Keratinocyte (primary cell): ENCODE measurements around the gene ANKDD1B. TPM values are rescaled to one million over a fixed set of nuclear protein-coding genes. Genes with fewer than 3 reads are reported as not detected.

Experiments
- DNase-seq: peaks from one replicate; pipeline ENCODE4 v3.0.0-alpha.2; 2011; ENCODE audit warnings: low read depth, missing footprints, low spot score
- FAIRE-seq: peaks from 2 replicates; lab custom pipeline; 2011; peaks lifted over from hg19 to GRCh38; lab: Jason Lieb, UNC
- H2AFZ ChIP-seq: 2 replicates; pipeline ENCODE4 v1.6.0; 2012; ENCODE audit warnings: low read length, control low read depth, inconsistent platforms; ENCODE audit not compliant: control insufficient read depth
- H3K27ac ChIP-seq: 2 replicates; pipeline ENCODE4 v1.5.1; 2011; ENCODE audit warnings: low read length; ENCODE audit not compliant: control insufficient read depth, insufficient read depth
- H3K27me3 ChIP-seq: 3 replicates; pipeline ENCODE4 v1.6.0; 2011; ENCODE audit warnings: low read length; ENCODE audit not compliant: control insufficient read depth, insufficient read depth; ENCODE audit errors: extremely low read depth
- H3K36me3 ChIP-seq, 2 experiments: 2 replicates in 1 of 2; 3 replicates in 1 of 2; pipeline ENCODE4 v1.5.1; 2011; ENCODE audit warnings: low read length in 2 of 2, mild to moderate bottlenecking in 1 of 2; ENCODE audit not compliant: control insufficient read depth in 2 of 2, insufficient read depth in 2 of 2; ENCODE audit errors: extremely low read depth in 1 of 2
- H3K4me1 ChIP-seq: 3 replicates; pipeline ENCODE4 v1.5.1; 2011; ENCODE audit warnings: low read length; ENCODE audit not compliant: control insufficient read depth, insufficient read depth; ENCODE audit errors: extremely low read depth
- H3K4me2 ChIP-seq: 3 replicates; pipeline ENCODE4 v1.6.0; 2011; ENCODE audit warnings: low read depth, low read length; ENCODE audit not compliant: control insufficient read depth, insufficient read depth; ENCODE audit errors: extremely low read depth
- H3K4me3 ChIP-seq, 3 experiments: fragments of 200-600 bp in 1 of 3; sonication (generic) in 1 of 3; 2 replicates in 2 of 3; 3 replicates in 1 of 3; pipeline ENCODE4 v1.5.1; 2011 to 2016; ENCODE audit warnings: low read length in 3 of 3, mild to moderate bottlenecking in 3 of 3, control low read depth in 2 of 3, inconsistent platforms in 1 of 3, low read depth in 1 of 3, mixed read lengths in 1 of 3, mixed run types in 1 of 3, moderate library complexity in 1 of 3; ENCODE audit not compliant: control insufficient read depth in 2 of 3, insufficient read depth in 2 of 3; ENCODE audit errors: extremely low read depth in 1 of 3
- H3K79me2 ChIP-seq: 2 replicates; pipeline ENCODE4 v1.6.0; 2012; ENCODE audit warnings: low read length; ENCODE audit not compliant: control insufficient read depth, insufficient read depth
- H3K9ac ChIP-seq: 3 replicates; pipeline ENCODE4 v1.6.0; 2011; ENCODE audit warnings: low read length; ENCODE audit not compliant: control insufficient read depth, insufficient read depth; ENCODE audit errors: extremely low read depth
- H3K9me1 ChIP-seq: 3 replicates; pipeline ENCODE4 v1.6.0; 2011; ENCODE audit warnings: low read length; ENCODE audit not compliant: control insufficient read depth, insufficient read depth; ENCODE audit errors: extremely low read depth
- H3K9me3 ChIP-seq: 2 replicates; pipeline ENCODE4 v1.5.1; 2012; ENCODE audit warnings: low read depth, low read length; ENCODE audit not compliant: control insufficient read depth
- H4K20me1 ChIP-seq: 3 replicates; pipeline ENCODE4 v1.6.0; 2011; ENCODE audit warnings: low read length; ENCODE audit not compliant: control insufficient read depth, insufficient read depth; ENCODE audit errors: extremely low read depth
- EZH2 ChIP-seq: IDR thresholded peaks from one replicate; pipeline ENCODE4 v1.6.1; 2012; ENCODE audit warnings: inconsistent platforms, mild to moderate bottlenecking, low read length, moderate library complexity
- dilution Hi-C: fragments of 300-500 bp; cut with MboI; formaldehyde crosslinking; loops from one replicate; pipeline ENCODE4 v1.7.0; 2020; ENCODE audit warnings: low sequenced_read_pairs; ENCODE audit not compliant: extremely low pct_ligation_motif_present
- polyA plus RNA-seq, 5 experiments: library from polyadenylated mRNA; depleted of rRNA in 3 of 5; stranded (reverse) in 3 of 5; stranded (forward) in 1 of 5; unstranded in 1 of 5; fragments of >200 nt; gene quantifications; 1 replicate in 1 of 5; 2 replicates in 3 of 5; 3 replicates in 1 of 5; pipeline versions ENCODE4 v1.2.1 to v1.2.3, GENCODE V29; 2011 to 2012; ENCODE audit warnings: missing spikeins in 2 of 5, low read depth in 1 of 5, low replicate concordance in 1 of 5
- small RNA-seq, 3 experiments: library from RNA; depleted of rRNA; stranded (forward); fragments of <200 nt; gene quantifications; one replicate each; pipeline ENCODE3, GENCODE V24; 2012; ENCODE audit warnings: low read depth in 3 of 3, low replicate concordance in 1 of 3; ENCODE audit not compliant: insufficient read length in 3 of 3
- TF ChIP-seq, protein P1 (sequence below), 3 experiments: IDR thresholded peaks in 1 of 3; conservative IDR thresholded peaks in 1 of 3; optimal IDR thresholded peaks in 1 of 3; 2 replicates in 2 of 3; 3 replicates in 1 of 3; pipeline versions ENCODE3 to v1.5.1; 2011; ENCODE audit warnings: low read length in 3 of 3, mild to moderate bottlenecking in 3 of 3, moderate library complexity in 2 of 3, control low read depth in 1 of 3, inconsistent platforms in 1 of 3; ENCODE audit not compliant: insufficient read depth in 2 of 3; ENCODE audit errors: extremely low read depth in 1 of 3

Gene ANKDD1B
- polyA plus RNA-seq, 1 donor (not counting 4 experiments of a cell fraction or from before 2014, with no cell fraction given): 1.1 TPM

GRCh38 chr5:75720882-75721281, 109.6 kb downstream of the ANKDD1B start:
- Histone ChIP-seq H3K4me2 (no peak overlapping the region), H3K27ac (no peak overlapping the region), H3K79me2 (peaks cover 8% of the 10 kb centered on the region), H3K4me3 (no peak overlapping the region), H3K36me3 (no peaks in the 10 kb centered on the region), H3K27me3 (no peaks in the 10 kb centered on the region), H3K9me1 (no peaks in the 10 kb centered on the region), H4K20me1 (no peaks in the 10 kb centered on the region), H2AFZ (no peak overlapping the region), H3K4me1 (peaks cover 7% of the 10 kb centered on the region), H3K9ac (no peak overlapping the region), H3K9me3 (no peaks in the 10 kb centered on the region)
- FAIRE-seq (no peak), DNase-seq (no peak)
- no peak for TF ChIP-seq EZH2
- TF ChIP-seq, protein P1, sequence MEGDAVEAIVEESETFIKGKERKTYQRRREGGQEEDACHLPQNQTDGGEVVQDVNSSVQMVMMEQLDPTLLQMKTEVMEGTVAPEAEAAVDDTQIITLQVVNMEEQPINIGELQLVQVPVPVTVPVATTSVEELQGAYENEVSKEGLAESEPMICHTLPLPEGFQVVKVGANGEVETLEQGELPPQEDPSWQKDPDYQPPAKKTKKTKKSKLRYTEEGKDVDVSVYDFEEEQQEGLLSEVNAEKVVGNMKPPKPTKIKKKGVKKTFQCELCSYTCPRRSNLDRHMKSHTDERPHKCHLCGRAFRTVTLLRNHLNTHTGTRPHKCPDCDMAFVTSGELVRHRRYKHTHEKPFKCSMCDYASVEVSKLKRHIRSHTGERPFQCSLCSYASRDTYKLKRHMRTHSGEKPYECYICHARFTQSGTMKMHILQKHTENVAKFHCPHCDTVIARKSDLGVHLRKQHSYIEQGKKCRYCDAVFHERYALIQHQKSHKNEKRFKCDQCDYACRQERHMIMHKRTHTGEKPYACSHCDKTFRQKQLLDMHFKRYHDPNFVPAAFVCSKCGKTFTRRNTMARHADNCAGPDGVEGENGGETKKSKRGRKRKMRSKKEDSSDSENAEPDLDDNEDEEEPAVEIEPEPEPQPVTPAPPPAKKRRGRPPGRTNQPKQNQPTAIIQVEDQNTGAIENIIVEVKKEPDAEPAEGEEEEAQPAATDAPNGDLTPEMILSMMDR (optimal IDR thresholded peaks at IDR 0.05 in 1 of 3, IDR thresholded peaks at IDR 0.05 in 1 of 3, conservative IDR thresholded peaks at IDR 0.05 in 1 of 3; ENCODE audit: extremely low read depth in 1 of 3, insufficient read depth in 2 of 3, low read length in 3 of 3): no peak
- dilution Hi-C loops: no loop called here

Small RNAs within 50 kb of the gene (small RNA-seq; reads per million reads assigned to genes)
- 0 reads per million in 3 experiments for gene RNU6-680P

Other genes with a start within 250 kb of the ANKDD1B start
- 13.0 to 20.8 TPM (median 14.2 TPM) in 3 replicates for gene CERT1, start 99.8 kb upstream of the ANKDD1B start, polyA plus RNA-seq
- 12.1 to 25.8 TPM (median 18.7 TPM) in 3 replicates for gene POLK, start 99.6 kb upstream of the ANKDD1B start, polyA plus RNA-seq
- gene POC5, start 106.0 kb downstream of the ANKDD1B start, polyA plus RNA-seq: 7.9 to 10.4 TPM (median 8.2 TPM) in 3 replicates